Gastrocnemius medialis (tissue), 4 donors: ENCODE data around the gene CD8B2. TPM values are rescaled to one million over a fixed set of nuclear protein-coding genes. Genes with fewer than 3 reads are reported as not detected.

ENCODE experiments used
- ATAC-seq, 2 donors: fragments of 150-250 bp; one replicate each; pipeline ENCODE4 v1.9.1; 2016
- DNase-seq, 2 donors: peaks; one replicate each; pipeline ENCODE4 v3.0.0-alpha.2; 2019
- H3K27ac ChIP-seq, 4 donors: fragments of 200-600 bp; sonication (generic); 1 replicate in 1 of 4; 2 replicates in 3 of 4; pipeline ENCODE4 v1.5.1; 2016 to 2018; ENCODE audit warnings: mild to moderate bottlenecking in 2 of 4, moderate library complexity in 1 of 4
- H3K27me3 ChIP-seq, 3 donors: fragments of 200-600 bp; sonication (generic) in 2 of 3; 1 replicate in 1 of 3; 2 replicates in 2 of 3; pipeline versions ENCODE4 v1.5.1 to v1.6.0; 2016 to 2019; ENCODE audit warnings: mild to moderate bottlenecking in 1 of 3, moderate library complexity in 1 of 3
- H3K36me3 ChIP-seq, 2 donors: fragments of 200-600 bp; sonication (generic) in 1 of 2; one replicate each; pipeline ENCODE4 v1.5.1; 2017 to 2018
- H3K4me1 ChIP-seq, 2 donors: fragments of 200-600 bp; sonication (generic) in 1 of 2; one replicate each; pipeline ENCODE4 v1.5.1; 2016 to 2017; ENCODE audit warnings: mild to moderate bottlenecking in 2 of 2
- H3K4me3 ChIP-seq, 4 donors: fragments of 200-600 bp; sonication (generic) in 3 of 4; 1 replicate in 1 of 4; 2 replicates in 3 of 4; pipeline ENCODE4 v1.5.1; 2016 to 2019; ENCODE audit warnings: mild to moderate bottlenecking in 2 of 4
- H3K9me3 ChIP-seq, 3 donors: fragments of 200-600 bp; sonication (generic) in 2 of 3; 1 replicate in 1 of 3; 2 replicates in 2 of 3; pipeline ENCODE4 v1.5.1; 2016 to 2019
- POLR2A ChIP-seq, 2 donors: fragments of 450-650 bp; IDR thresholded peaks; one replicate each; pipeline ENCODE4 v1.6.1; 2017; ENCODE audit warnings: antibody characterized with exemption in 2 of 2, mild to moderate bottlenecking in 2 of 2, moderate library complexity in 2 of 2
- in situ Hi-C, 4 donors: fragments of 200-750 bp; cut with MboI; loops; one replicate each; pipeline versions ENCODE4 v1.15.0 to v1.8.0; 2017; ENCODE audit warnings: low sequenced_read_pairs in 4 of 4
- intact Hi-C: fragments of 100-400 bp; cut with DNase I; formaldehyde crosslinking; loops from one replicate; pipeline ENCODE4 v1.15.1; 2023; ENCODE audit warnings: low total_unique reads
- total RNA-seq, 4 donors: library from RNA; depleted of rRNA; stranded (reverse); fragments of >200 nt; gene quantifications; one replicate each; pipeline versions ENCODE4 v1.1.0 to v1.2.3, GENCODE V29; 2016
- TF ChIP-seq, protein P1 (sequence below), 5 experiments: fragments of 450-650 bp in 3 of 5; fragments of 200-600 bp in 2 of 5; sonication (generic) in 2 of 5; IDR thresholded peaks in 4 of 5; conservative IDR thresholded peaks in 1 of 5; 1 replicate in 4 of 5; 2 replicates in 1 of 5; pipeline ENCODE4 v1.5.1; 2016 to 2019; ENCODE audit warnings: antibody characterized with exemption in 5 of 5, mild to moderate bottlenecking in 3 of 5, moderate library complexity in 3 of 5

The CD8B2 gene
- total RNA-seq, 4 donors from 2014 or later: 0.07 TPM; not detected in 3

DNA sequence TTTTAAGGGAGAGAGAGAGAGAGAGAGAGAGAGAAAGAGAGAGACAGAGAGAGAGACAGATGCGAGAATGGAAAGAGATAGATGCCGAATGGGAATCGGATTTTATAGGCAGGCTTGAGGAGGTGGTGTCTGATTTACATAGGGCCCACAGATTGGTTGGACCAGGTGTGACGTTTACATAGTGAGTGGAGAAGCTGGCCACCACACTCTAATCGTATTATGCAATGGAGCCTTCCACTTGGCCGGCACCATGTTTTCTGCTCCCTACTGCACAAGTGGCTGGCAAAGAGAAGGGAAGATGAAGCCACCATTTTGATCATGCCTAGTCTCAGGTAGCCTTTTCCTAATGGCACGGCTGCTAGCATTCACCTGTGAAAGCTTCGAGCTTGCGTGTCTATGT lies 33.9 kb downstream of the CD8B2 start:
- no peak for TF ChIP-seq POLR2A (IDR thresholded peaks at IDR 0.05)
- TF ChIP-seq, protein P1, sequence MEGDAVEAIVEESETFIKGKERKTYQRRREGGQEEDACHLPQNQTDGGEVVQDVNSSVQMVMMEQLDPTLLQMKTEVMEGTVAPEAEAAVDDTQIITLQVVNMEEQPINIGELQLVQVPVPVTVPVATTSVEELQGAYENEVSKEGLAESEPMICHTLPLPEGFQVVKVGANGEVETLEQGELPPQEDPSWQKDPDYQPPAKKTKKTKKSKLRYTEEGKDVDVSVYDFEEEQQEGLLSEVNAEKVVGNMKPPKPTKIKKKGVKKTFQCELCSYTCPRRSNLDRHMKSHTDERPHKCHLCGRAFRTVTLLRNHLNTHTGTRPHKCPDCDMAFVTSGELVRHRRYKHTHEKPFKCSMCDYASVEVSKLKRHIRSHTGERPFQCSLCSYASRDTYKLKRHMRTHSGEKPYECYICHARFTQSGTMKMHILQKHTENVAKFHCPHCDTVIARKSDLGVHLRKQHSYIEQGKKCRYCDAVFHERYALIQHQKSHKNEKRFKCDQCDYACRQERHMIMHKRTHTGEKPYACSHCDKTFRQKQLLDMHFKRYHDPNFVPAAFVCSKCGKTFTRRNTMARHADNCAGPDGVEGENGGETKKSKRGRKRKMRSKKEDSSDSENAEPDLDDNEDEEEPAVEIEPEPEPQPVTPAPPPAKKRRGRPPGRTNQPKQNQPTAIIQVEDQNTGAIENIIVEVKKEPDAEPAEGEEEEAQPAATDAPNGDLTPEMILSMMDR (IDR thresholded peaks at IDR 0.05 in 4 of 5, conservative IDR thresholded peaks at IDR 0.05 in 1 of 5): no peak
- no peak overlapping the region for H3K4me3 ChIP-seq
- H3K27ac ChIP-seq: no peak overlapping the region
- H3K9me3 ChIP-seq: no peaks in the 10 kb centered on the region
- in situ Hi-C loops (no loop called here), intact Hi-C loops (no loop called here)
- no peaks in the 10 kb centered on the region for H3K4me1 ChIP-seq
- H3K36me3 ChIP-seq: no peaks in the 10 kb centered on the region
- ATAC-seq (no peak), DNase-seq (no peak)
- H3K27me3 ChIP-seq: no peaks in the 10 kb centered on the region

DNA sequence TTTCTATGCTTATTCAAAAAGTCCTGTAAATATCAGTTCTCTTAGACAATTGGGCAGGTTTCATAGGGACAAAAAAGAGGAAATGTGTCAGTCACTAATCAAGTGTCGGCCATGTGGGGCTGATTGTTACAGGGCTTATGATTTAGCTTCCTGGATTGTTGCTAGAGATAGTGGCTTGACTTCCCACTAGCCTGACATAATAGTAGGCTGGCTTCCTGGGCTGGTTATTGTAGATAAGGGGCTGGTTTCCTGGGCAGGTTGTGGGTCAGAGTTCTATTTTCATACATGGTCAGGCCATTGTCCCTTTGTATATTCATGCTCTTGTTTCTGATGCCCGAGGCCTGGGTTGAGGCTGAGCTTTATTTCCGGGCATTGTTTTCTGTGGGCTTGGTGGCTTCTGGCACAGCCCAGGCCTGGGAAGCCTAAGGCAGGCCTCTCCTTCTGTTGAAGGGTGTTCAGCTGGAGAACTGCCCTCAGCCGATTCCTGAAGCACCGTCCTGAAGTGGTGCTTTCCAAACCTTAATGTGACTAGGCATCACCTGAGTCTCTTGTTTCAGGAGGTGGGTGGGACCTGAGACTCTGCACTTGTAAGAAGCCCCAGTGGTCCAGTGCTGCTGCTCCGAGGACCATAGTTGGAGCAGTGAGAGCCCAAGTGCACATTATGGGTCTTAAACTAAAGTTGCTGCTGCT lies 37.0 kb downstream of the CD8B2 start:
- Histone ChIP-seq H3K9me3 (no peaks in the 10 kb centered on the region), H3K36me3 (no peaks in the 10 kb centered on the region), H3K4me1 (no peaks in the 10 kb centered on the region), H3K4me3 (no peak overlapping the region), H3K27me3 (no peaks in the 10 kb centered on the region), H3K27ac (no peak overlapping the region)
- ATAC-seq (no peak), DNase-seq (no peak)
- TF ChIP-seq POLR2A (IDR thresholded peaks at IDR 0.05): no peak
- TF ChIP-seq, protein P1 (IDR thresholded peaks at IDR 0.05 in 4 of 5, conservative IDR thresholded peaks at IDR 0.05 in 1 of 5): no peak
- in situ Hi-C loops: no loop called here
- intact Hi-C loops: no loop called here

DNA sequence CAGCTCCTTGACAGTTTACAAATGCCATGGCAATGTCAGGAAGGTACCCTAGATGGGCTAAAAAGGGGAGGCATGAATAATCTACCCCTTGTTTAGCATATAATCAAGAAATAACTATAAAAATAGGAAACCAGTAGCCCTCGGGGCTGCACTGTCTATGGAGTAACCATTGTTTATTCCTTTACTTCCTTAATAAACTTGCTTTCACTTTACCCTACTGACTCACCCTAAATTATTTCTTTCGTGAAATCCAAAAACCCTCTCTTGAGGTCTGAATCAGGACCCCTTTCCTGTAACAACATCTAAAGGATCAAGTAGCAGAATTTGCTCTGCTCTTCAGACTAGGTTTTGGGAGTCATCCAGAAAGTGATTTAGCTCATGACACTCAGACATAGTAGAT lies 43.7 kb downstream of the CD8B2 start:
- intact Hi-C loops (no loop called here), in situ Hi-C loops (no loop called here)
- no peaks in the 10 kb centered on the region for H3K4me1 ChIP-seq
- H3K27me3 ChIP-seq: peaks cover 0 to 4% (median 4%) of the 10 kb centered on the region in 3 donors
- H3K4me3 ChIP-seq: no peak overlapping the region
- ATAC-seq (no peak), DNase-seq (no peak)
- H3K27ac ChIP-seq: no peak overlapping the region
- no peaks in the 10 kb centered on the region for H3K36me3 ChIP-seq
- no peaks in the 10 kb centered on the region for H3K9me3 ChIP-seq
- TF ChIP-seq, protein P1 (IDR thresholded peaks at IDR 0.05 in 4 of 5, conservative IDR thresholded peaks at IDR 0.05 in 1 of 5): no peak
- no peak for TF ChIP-seq POLR2A (IDR thresholded peaks at IDR 0.05)

DNA sequence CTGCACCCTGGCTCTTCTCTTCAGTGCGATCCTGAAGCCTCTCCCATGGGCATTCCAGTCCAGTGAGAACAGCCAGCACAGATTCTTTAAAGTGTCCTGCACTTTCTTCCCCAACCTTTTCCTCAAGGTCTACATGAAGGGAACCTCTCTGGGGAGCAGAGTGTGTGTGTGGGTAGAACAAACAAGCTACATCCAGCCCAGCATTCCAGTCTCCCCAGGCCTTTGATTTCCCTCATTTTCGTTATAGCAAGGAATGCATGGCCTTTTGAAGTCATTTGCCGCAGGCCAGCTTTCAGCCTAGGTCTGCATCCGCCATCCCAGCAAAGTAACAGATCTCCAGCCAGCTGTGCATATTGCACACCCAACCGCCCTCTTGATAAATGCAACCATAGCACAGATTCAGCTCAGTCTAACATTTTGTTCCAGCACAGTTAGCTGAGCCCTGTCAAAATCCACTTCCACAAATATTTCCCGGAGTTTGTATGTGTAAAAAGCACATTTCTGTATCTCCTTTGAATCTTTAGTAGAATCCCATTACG lies 44.6 kb downstream of the CD8B2 start:
- H3K9me3 ChIP-seq: no peaks in the 10 kb centered on the region
- H3K36me3 ChIP-seq: no peaks in the 10 kb centered on the region
- ATAC-seq (no peak), DNase-seq (no peak)
- TF ChIP-seq, protein P1 (IDR thresholded peaks at IDR 0.05 in 4 of 5, conservative IDR thresholded peaks at IDR 0.05 in 1 of 5): no peak
- no peak for TF ChIP-seq POLR2A (IDR thresholded peaks at IDR 0.05)
- no peak overlapping the region for H3K27ac ChIP-seq
- no peak overlapping the region for H3K4me3 ChIP-seq
- intact Hi-C loops: no loop called here
- in situ Hi-C loops: no loop called here
- no peaks in the 10 kb centered on the region for H3K4me1 ChIP-seq
- H3K27me3 ChIP-seq: peaks cover 0 to 4% (median 4%) of the 10 kb centered on the region in 3 donors
